ENCODE measurements around the gene UGT1A10. TPM values are rescaled to one million over a fixed set of nuclear protein-coding genes. Genes with fewer than 3 reads are reported as not detected.

The UGT1A10 gene
- total and polyA plus RNA-seq, 10 of the 15 experiments (the other 5 are each of a cell fraction or from before 2014, with no cell fraction given), result not detected

- no peak for TF ChIP-seq PRDM15 (CRISPR knock-in tag; IDR thresholded peaks at IDR 0.05)
- TF ChIP-seq HCFC1 (IDR thresholded peaks at IDR 0.05; ENCODE audit: low read length), result no peak
- no peak for TF ChIP-seq NFIC (IDR thresholded peaks at IDR 0.05; ENCODE audit: low read depth, low read length)
- no peak for TF ChIP-seq POLR2A (IDR thresholded peaks at IDR 0.05; ENCODE audit: low read depth, low read length)
- TF ChIP-seq ZNF592 (IDR thresholded peaks at IDR 0.05), result no peak
These were observed 31.4 kb upstream of the UGT1A10 start (continued) for GRCh38 chr2:233604826-233605225.

GRCh38 chr2:233605680-233606079 lies 30.6 kb upstream of the UGT1A10 start:
- Histone ChIP-seq H3K36me3 (ENCODE audit: control insufficient read depth in 2 of 2, insufficient read depth in 2 of 2, low read length in 1 of 2) (no peaks in the 10 kb centered on the region), H3K4me3 (no peak overlapping the region), H3K9ac (ENCODE audit: control insufficient read depth, insufficient read depth, low read length) (no peak overlapping the region), H3K4me2 (ENCODE audit: control insufficient read depth, insufficient read depth) (no peak overlapping the region), H3K79me2 (ENCODE audit: control insufficient read depth, insufficient read depth, low read length) (no peaks in the 10 kb centered on the region), H3K4me1 (ENCODE audit: control insufficient read depth, insufficient read depth, low read length) (no peaks in the 10 kb centered on the region), H2AFZ (ENCODE audit: control insufficient read depth, low read depth, low read length) (no peak overlapping the region), H3K27ac (ENCODE audit: control insufficient read depth, insufficient read depth) (no peak overlapping the region), H3K9me3 (replicated peaks; ENCODE audit: control insufficient read depth, insufficient read depth, low read length) (no peaks in the 10 kb centered on the region; the same call in 2 of the 3 replicates), H3K27me3 (replicated peaks in 1 of 2; ENCODE audit: control insufficient read depth in 2 of 2, insufficient read depth in 2 of 2, low read length in 1 of 2) (no peaks in the 10 kb centered on the region), H4K20me1 (ENCODE audit: control insufficient read depth, insufficient read depth) (no peaks in the 10 kb centered on the region)
- ChIA-PET RAD21 (ENCODE audit: unreplicated experiment) (no interaction called here), POLR2A (no interaction called here), SMC1A (ENCODE audit: uncharacterized antibody, unreplicated experiment) (no interaction called here), CTCF (no interaction called here)
- no peak for FAIRE-seq
- in situ Hi-C loops (cut with MboI), result no loop called here
- intact Hi-C loops (cut with micrococcal nuclease; ENCODE audit: unreplicated experiment), result no loop called here
- WGBS (ENCODE audit: insufficient coverage, insufficient replicate concordance, low lambda C conversion rate, missing lambda C conversion rate), result 47% methylated on average over 1 of the region's 1 CpG
- no TSS peak for BruUV-seq (replicated peaks)
- no peak for DNase-seq (ENCODE audit: low read depth, low spot score)
- no peak for ATAC-seq
- no peak for TF ChIP-seq SMARCA5 (IDR thresholded peaks at IDR 0.05)
- TF ChIP-seq LARP7 (IDR thresholded peaks at IDR 0.05), result no peak
- TF ChIP-seq REST (IDR thresholded peaks at IDR 0.05; ENCODE audit: low read depth, low read length), result no peak
- no peak for TF ChIP-seq NFYA (IDR thresholded peaks at IDR 0.05; ENCODE audit: borderline replicate concordance, low read depth, low read length)
- TF ChIP-seq ASH2L (IDR thresholded peaks at IDR 0.05; ENCODE audit: borderline replicate concordance, low read depth), result no peak
- TF ChIP-seq PAX8 (IDR thresholded peaks at IDR 0.05), result no peak
- TF ChIP-seq JUNB (IDR thresholded peaks at IDR 0.05), result no peak
- no peak for TF ChIP-seq HDGF (IDR thresholded peaks at IDR 0.05)

Measured in GM12878 (cell line).